Sciatic nerve (tissue), 2 donors: ENCODE data around the gene C2CD4C. TPM values are rescaled to one million over a fixed set of nuclear protein-coding genes. Genes with fewer than 3 reads are reported as not detected.
"Not testable (repeated sequence)": the region's sequence is repeated elsewhere in the genome, so short reads cannot be mapped to it uniquely, and the experiment has no call there.

Experiments
- ATAC-seq: fragments of 200-7000 bp; cut with Tn5 transposase; one replicate; pipeline ENCODE4 v1.9.1; 2020; ENCODE audit warnings: mild to moderate bottlenecking, moderate library complexity
- DNase-seq: peaks from one replicate; pipeline ENCODE4 v3.0.0-alpha.2; 2020; ENCODE audit warnings: low spot score
- intact Hi-C: fragments of 100-400 bp; cut with DNase I; formaldehyde crosslinking; loops from one replicate; pipeline ENCODE4 v1.14.2; 2022
- total RNA-seq: library from RNA; stranded (reverse); fragmentation: NEBNext Ultra II Directional; extraction: Animal tissue kit (Norgen Biotek cat#: 25700); gene quantifications from one replicate; pipeline ENCODE4 v1.2.1, GENCODE V29; 2021
- donor health status: DM: no; HTN: no; CAD: no.
- donor health status: DM: no; HTN: no; CAD: no.

C2CD4C gene
- total RNA-seq, 1 donor from 2014 or later, result 2.8 TPM

GRCh38 chr19:362154-362553 is 46.8 kb downstream of the C2CD4C start:
- DNase-seq (no peak), ATAC-seq (no peak)
- intact Hi-C loops, result loop anchor here (5.0 kb wide), 1 partner anchor 65 kb away; no protein-coding TSS in a partner anchor

- ATAC-seq, result no peak
- no peak for DNase-seq
- intact Hi-C loops, result no loop called here
Observed at GRCh38 chr19:359653-359925, 49.4 kb downstream of the C2CD4C start.

GRCh38 chr19:355536-355935 is 53.4 kb downstream of the C2CD4C start:
- ATAC-seq, intact Hi-C loops: not testable (repeated sequence)
- peak; percentile 33 for DNase-seq

Other genes with a start within 250 kb of the C2CD4C start
- 8.6 TPM for gene PLPP2, start 117.7 kb downstream of the C2CD4C start, total RNA-seq
- gene MIER2, start 64.4 kb downstream of the C2CD4C start, total RNA-seq, result 24.5 TPM
- gene SHC2, start 51.9 kb upstream of the C2CD4C start, total RNA-seq, result 31.6 TPM
- 1.1 TPM for gene MADCAM1, start 87.3 kb upstream of the C2CD4C start, total RNA-seq
- 18.5 TPM for gene TPGS1, start 98.3 kb upstream of the C2CD4C start, total RNA-seq
- gene CDC34, start 122.6 kb upstream of the C2CD4C start, total RNA-seq, result 40.2 TPM
- gene GZMM, start 134.9 kb upstream of the C2CD4C start, total RNA-seq, result 1.4 TPM
- gene BSG, start 163.4 kb upstream of the C2CD4C start, total RNA-seq, result 246 TPM
- gene HCN2, start 180.7 kb upstream of the C2CD4C start, total RNA-seq, result 0.27 TPM
- gene POLRMT, start 224.4 kb upstream of the C2CD4C start, total RNA-seq, result 36.1 TPM
- gene FGF22, start 230.7 kb upstream of the C2CD4C start, total RNA-seq, result 3.2 TPM